ENCODE results near the gene PLXNA3. TPM values are rescaled to one million over a fixed set of nuclear protein-coding genes. Genes with fewer than 3 reads are reported as not detected.

The PLXNA3 gene
- total RNA-seq, 1 experiment from 2014 or later: 0.32 TPM

DNA sequence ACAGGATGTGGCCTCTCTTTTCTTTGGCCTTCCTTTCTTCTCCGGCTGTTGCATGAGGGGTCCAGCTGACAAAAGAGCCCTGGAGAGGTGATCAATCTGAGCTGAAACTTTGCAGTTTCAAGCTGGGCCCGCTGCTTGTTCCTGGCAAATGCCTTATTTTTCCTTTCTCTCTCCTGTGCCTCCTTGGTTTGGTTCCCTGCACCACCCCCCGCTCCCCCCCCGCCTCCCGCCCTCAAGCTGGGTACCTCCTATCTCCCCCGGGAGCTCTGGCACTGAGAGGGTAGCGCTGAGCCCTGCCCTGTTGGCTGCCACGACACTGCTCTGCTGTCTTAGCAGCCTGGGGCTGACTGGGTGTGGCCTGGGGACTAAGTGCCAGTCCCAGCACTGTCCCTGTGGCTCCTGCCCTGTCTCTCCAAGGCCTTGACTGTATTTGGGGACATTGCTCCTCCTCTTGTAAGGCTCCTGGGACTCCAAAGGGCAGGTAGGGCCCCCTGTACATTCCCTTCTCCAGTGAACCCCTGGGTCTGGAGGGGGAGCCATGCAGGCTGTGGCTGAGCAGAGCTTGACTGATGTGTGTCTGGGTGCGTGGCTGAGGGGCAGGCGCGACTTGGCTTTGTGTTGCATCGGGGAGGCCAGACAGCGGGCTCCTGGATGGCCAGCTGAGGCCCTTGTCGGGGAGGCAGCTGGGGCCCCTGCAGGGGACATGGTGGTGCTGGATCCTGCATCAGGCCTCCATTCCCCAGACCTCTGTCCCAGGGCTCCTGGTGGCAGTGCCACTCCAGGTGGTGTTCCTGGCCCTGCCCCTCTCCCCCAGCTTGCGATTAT, 1.1 kb downstream of the PLXNA3 start:
- Histone ChIP-seq H3K27ac (no peak overlapping the region), H3K4me1 (replicated peaks) (peaks cover 12% of the 10 kb centered on the region), H3K4me3 (no peak overlapping the region), H3K9me3 (replicated peaks) (no peaks in the 10 kb centered on the region), H3K27me3 (replicated peaks) (no peaks in the 10 kb centered on the region), H3K36me3 (no peaks in the 10 kb centered on the region)
- DNase-seq (ENCODE audit: low read depth in 1 of 2, low spot score in 2 of 2): no peak

DNA sequence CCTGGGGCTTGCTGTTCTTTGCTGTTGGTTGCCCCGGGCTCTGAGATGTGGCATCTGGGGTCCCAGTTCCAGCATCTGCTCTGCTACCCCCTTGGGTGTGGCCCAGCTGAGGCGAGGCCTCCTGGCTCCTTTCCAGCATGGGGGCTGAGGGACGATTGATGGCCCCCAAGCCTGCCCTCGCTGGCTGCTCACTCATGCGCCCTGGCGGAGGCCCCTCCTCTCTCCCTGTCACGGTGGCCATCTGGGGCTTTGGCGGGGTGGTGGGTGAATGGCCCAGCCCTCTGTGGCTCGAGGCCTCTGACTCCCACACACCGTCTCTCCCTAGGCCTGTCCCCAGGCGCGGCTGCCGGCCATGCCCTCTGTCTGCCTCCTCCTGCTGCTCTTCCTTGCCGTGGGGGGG, 1.8 kb downstream of the PLXNA3 start:
- Histone ChIP-seq H3K27me3 (replicated peaks) (no peaks in the 10 kb centered on the region), H3K9me3 (replicated peaks) (no peaks in the 10 kb centered on the region), H3K27ac (no peak overlapping the region), H3K4me1 (replicated peaks) (peaks cover 12% of the 10 kb centered on the region), H3K4me3 (no peak overlapping the region), H3K36me3 (no peaks in the 10 kb centered on the region)
- DNase-seq (ENCODE audit: low read depth in 1 of 2, low spot score in 2 of 2): no peak

DNA sequence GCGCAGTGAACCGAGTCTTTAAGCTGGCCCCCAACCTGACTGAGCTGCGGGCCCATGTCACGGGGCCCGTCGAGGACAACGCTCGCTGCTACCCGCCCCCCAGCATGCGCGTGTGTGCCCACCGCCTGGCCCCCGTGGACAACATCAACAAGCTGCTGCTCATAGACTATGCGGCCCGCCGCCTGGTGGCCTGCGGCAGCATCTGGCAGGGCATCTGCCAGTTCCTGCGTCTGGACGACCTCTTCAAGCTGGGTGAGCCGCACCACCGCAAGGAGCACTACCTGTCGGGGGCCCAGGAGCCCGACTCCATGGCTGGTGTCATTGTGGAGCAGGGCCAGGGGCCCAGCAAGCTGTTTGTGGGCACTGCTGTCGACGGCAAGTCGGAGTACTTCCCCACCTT, 2.2 kb downstream of the PLXNA3 start:
- H3K27me3 ChIP-seq (replicated peaks): no peaks in the 10 kb centered on the region
- no peaks in the 10 kb centered on the region for H3K36me3 ChIP-seq
- no peak for DNase-seq (ENCODE audit: low read depth in 1 of 2, low spot score in 2 of 2)

DNA sequence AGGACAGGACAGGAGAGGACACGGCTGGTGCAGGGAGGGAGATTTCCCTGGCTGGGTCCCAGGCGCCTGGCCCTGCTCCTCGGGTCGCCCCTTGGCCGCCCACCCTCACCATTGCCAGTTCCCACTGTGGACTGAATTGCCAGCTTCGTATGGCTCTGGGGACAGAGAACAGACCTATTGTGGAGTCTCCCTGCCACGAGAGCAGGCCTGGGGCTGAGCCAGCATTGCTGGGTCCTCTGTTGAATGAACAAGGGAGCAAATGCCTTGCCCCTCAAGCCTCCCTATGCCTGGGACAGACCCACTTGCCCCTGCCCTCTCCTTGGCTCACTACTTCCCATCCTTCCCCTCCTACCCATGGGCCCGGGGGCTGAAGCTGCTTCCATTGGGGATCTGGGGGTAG, 4.3 kb downstream of the PLXNA3 start:
- Histone ChIP-seq H3K9me3 (replicated peaks) (no peaks in the 10 kb centered on the region), H3K27ac (no peak overlapping the region), H3K4me1 (replicated peaks) (no peaks in the 10 kb centered on the region), H3K27me3 (replicated peaks) (no peaks in the 10 kb centered on the region), H3K36me3 (no peaks in the 10 kb centered on the region), H3K4me3 (no peak overlapping the region)
- no peak for DNase-seq (ENCODE audit: low read depth in 1 of 2, low spot score in 2 of 2)

More for the DNA sequence above, 2.2 kb downstream of the PLXNA3 start:
- H3K9me3 ChIP-seq (replicated peaks): no peaks in the 10 kb centered on the region
- H3K4me1 ChIP-seq (replicated peaks): peaks cover 8% of the 10 kb centered on the region
- H3K4me3 ChIP-seq: no peak overlapping the region
- no peak overlapping the region for H3K27ac ChIP-seq

GRCh38 chrX:154463611-154464220, 5.6 kb downstream of the PLXNA3 start:
- Histone ChIP-seq H3K36me3 (no peaks in the 10 kb centered on the region), H3K4me3 (no peak overlapping the region), H3K9me3 (replicated peaks) (no peaks in the 10 kb centered on the region), H3K27me3 (replicated peaks) (no peaks in the 10 kb centered on the region), H3K27ac (no peak overlapping the region), H3K4me1 (replicated peaks) (no peaks in the 10 kb centered on the region)
- no peak for DNase-seq (ENCODE audit: low read depth in 1 of 2, low spot score in 2 of 2)

- H3K4me3 ChIP-seq: no peak overlapping the region
- no peaks in the 10 kb centered on the region for H3K4me1 ChIP-seq (replicated peaks)
- no peaks in the 10 kb centered on the region for H3K27me3 ChIP-seq (replicated peaks)
- DNase-seq (ENCODE audit: low read depth in 1 of 2, low spot score in 2 of 2): no peak
- H3K27ac ChIP-seq: no peak overlapping the region
- H3K36me3 ChIP-seq: no peaks in the 10 kb centered on the region
- no peaks in the 10 kb centered on the region for H3K9me3 ChIP-seq (replicated peaks)
Observed at GRCh38 chrX:154464806-154465365, 6.8 kb downstream of the PLXNA3 start.

DNA sequence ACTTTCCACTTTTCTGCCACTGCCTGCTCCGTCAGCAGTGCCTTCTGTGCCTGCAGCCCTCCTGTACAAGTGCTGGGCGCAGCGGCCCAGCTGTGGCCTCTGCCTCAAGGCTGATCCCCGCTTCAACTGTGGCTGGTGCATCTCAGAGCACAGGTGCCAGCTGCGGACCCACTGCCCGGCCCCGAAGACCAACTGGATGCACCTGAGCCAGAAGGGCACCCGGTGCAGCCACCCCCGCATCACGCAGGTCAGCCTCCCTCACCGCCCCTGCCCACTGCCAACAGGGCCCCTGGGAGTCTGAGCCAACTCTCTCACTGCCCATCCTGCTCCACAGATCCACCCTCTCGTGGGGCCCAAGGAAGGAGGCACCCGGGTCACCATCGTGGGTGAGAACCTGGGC, 7.5 kb downstream of the PLXNA3 start:
- Histone ChIP-seq H3K27ac (no peak overlapping the region), H3K4me1 (replicated peaks) (no peaks in the 10 kb centered on the region), H3K4me3 (no peak overlapping the region), H3K36me3 (no peaks in the 10 kb centered on the region), H3K27me3 (replicated peaks) (no peaks in the 10 kb centered on the region), H3K9me3 (replicated peaks) (no peaks in the 10 kb centered on the region)
- DNase-seq (ENCODE audit: low read depth in 1 of 2, low spot score in 2 of 2): no peak

DNA sequence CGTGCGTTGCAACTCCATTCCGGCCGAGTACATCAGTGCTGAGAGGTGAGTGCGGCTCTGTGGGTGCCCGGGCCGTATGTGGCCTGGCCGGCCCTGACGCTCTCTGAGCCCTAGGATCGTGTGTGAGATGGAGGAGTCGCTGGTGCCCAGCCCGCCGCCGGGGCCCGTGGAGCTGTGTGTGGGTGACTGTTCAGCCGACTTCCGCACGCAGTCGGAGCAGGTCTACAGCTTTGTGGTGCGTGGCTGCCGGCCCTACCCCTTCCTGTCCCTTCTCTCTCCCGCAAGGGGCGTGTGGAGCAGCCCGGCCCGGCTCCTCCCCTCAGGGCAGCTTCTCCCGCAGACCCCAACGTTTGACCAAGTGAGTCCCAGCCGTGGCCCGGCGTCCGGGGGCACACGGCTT, 8.0 kb downstream of the PLXNA3 start:
- Histone ChIP-seq H3K36me3 (no peaks in the 10 kb centered on the region), H3K27me3 (replicated peaks) (no peaks in the 10 kb centered on the region), H3K4me1 (replicated peaks) (no peaks in the 10 kb centered on the region), H3K27ac (no peak overlapping the region), H3K9me3 (replicated peaks) (no peaks in the 10 kb centered on the region), H3K4me3 (no peak overlapping the region)
- DNase-seq (ENCODE audit: low read depth in 1 of 2, low spot score in 2 of 2): no peak

- Histone ChIP-seq H3K27ac (no peak overlapping the region), H3K4me1 (replicated peaks) (no peaks in the 10 kb centered on the region), H3K4me3 (no peak overlapping the region), H3K9me3 (replicated peaks) (no peaks in the 10 kb centered on the region), H3K27me3 (replicated peaks) (no peaks in the 10 kb centered on the region), H3K36me3 (no peaks in the 10 kb centered on the region)
- no peak for DNase-seq (ENCODE audit: low read depth in 1 of 2, low spot score in 2 of 2)
Observed at GRCh38 chrX:154466907-154467306, 8.8 kb downstream of the PLXNA3 start.

DNA sequence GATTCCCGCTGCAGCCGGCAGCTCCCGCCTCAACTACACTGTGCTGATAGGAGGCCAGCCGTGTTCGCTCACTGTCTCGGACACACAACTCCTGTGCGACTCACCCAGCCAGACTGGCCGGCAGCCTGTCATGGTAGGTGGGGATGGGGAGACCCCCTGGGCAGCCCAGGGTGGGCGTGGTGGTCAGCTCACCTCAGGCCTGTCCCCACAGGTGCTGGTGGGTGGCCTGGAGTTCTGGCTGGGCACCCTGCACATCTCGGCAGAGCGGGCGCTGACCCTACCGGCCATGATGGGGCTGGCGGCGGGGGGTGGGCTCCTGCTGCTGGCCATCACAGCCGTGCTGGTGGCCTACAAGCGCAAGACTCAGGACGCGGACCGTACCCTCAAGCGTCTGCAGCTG, 9.5 kb downstream of the PLXNA3 start:
- DNase-seq (ENCODE audit: low read depth in 1 of 2, low spot score in 2 of 2): no peak
- H3K4me3 ChIP-seq: no peak overlapping the region
- no peaks in the 10 kb centered on the region for H3K9me3 ChIP-seq (replicated peaks)
- H3K4me1 ChIP-seq (replicated peaks): no peaks in the 10 kb centered on the region
- no peaks in the 10 kb centered on the region for H3K36me3 ChIP-seq
- no peak overlapping the region for H3K27ac ChIP-seq
- no peaks in the 10 kb centered on the region for H3K27me3 ChIP-seq (replicated peaks)

- no peaks in the 10 kb centered on the region for H3K9me3 ChIP-seq (replicated peaks)
- H3K27me3 ChIP-seq (replicated peaks): no peaks in the 10 kb centered on the region
- no peaks in the 10 kb centered on the region for H3K4me1 ChIP-seq (replicated peaks)
- DNase-seq (ENCODE audit: low read depth in 1 of 2, low spot score in 2 of 2): no peak
- H3K27ac ChIP-seq: no peak overlapping the region
- H3K4me3 ChIP-seq: no peak overlapping the region
- H3K36me3 ChIP-seq: no peaks in the 10 kb centered on the region
Observed at GRCh38 chrX:154468217-154468616, 10.1 kb downstream of the PLXNA3 start.

GRCh38 chrX:154469114-154469513, 11.0 kb downstream of the PLXNA3 start:
- DNase-seq (ENCODE audit: low read depth in 1 of 2, low spot score in 2 of 2): no peak
- H3K36me3 ChIP-seq: no peaks in the 10 kb centered on the region
- no peak overlapping the region for H3K4me3 ChIP-seq
- H3K27ac ChIP-seq: no peak overlapping the region
- no peaks in the 10 kb centered on the region for H3K9me3 ChIP-seq (replicated peaks)
- no peaks in the 10 kb centered on the region for H3K4me1 ChIP-seq (replicated peaks)
- no peaks in the 10 kb centered on the region for H3K27me3 ChIP-seq (replicated peaks)

GRCh38 chrX:154469880-154470279, 11.8 kb downstream of the PLXNA3 start:
- Histone ChIP-seq H3K4me1 (replicated peaks) (no peaks in the 10 kb centered on the region), H3K9me3 (replicated peaks) (no peaks in the 10 kb centered on the region), H3K27me3 (replicated peaks) (no peaks in the 10 kb centered on the region), H3K4me3 (no peak overlapping the region), H3K27ac (no peak overlapping the region), H3K36me3 (no peaks in the 10 kb centered on the region)
- no peak for DNase-seq (ENCODE audit: low read depth in 1 of 2, low spot score in 2 of 2)

- Histone ChIP-seq H3K27ac (no peak overlapping the region), H3K4me1 (replicated peaks) (no peaks in the 10 kb centered on the region), H3K4me3 (no peak overlapping the region), H3K36me3 (no peaks in the 10 kb centered on the region), H3K27me3 (replicated peaks) (no peaks in the 10 kb centered on the region), H3K9me3 (replicated peaks) (no peaks in the 10 kb centered on the region)
- DNase-seq (ENCODE audit: low read depth in 1 of 2, low spot score in 2 of 2): no peak
Observed at GRCh38 chrX:154470434-154470833, 12.4 kb downstream of the PLXNA3 start.

Data from SJSA1 (cell line).